Measurements from ENCODE around the gene KYAT1.
"Not testable (repeated sequence)": the region's sequence is repeated elsewhere in the genome, so short reads cannot be mapped to it uniquely, and the experiment has no call there.

The KYAT1 gene

DNA sequence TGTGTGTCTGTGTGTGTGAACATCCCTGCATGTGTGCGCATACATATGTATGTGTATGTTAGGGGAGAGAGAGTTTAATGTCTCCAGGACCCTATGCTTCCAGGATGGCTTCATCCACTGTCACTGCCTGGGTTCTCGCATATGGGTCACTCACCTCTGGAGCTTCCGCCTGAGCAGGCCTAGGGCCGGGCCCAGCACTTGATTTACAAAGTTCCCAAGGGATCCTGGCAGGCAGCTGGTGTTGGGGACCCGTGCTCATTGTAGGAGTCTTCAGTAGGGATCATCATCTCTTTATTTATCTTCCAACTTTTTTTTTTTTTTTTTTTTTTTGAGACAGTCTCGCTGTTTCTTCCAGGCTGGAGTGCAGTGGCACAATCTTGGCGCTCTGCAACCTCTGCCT, 81.7 kb downstream of the KYAT1 start:
- TF ChIP-seq, protein P1, sequence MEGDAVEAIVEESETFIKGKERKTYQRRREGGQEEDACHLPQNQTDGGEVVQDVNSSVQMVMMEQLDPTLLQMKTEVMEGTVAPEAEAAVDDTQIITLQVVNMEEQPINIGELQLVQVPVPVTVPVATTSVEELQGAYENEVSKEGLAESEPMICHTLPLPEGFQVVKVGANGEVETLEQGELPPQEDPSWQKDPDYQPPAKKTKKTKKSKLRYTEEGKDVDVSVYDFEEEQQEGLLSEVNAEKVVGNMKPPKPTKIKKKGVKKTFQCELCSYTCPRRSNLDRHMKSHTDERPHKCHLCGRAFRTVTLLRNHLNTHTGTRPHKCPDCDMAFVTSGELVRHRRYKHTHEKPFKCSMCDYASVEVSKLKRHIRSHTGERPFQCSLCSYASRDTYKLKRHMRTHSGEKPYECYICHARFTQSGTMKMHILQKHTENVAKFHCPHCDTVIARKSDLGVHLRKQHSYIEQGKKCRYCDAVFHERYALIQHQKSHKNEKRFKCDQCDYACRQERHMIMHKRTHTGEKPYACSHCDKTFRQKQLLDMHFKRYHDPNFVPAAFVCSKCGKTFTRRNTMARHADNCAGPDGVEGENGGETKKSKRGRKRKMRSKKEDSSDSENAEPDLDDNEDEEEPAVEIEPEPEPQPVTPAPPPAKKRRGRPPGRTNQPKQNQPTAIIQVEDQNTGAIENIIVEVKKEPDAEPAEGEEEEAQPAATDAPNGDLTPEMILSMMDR (IDR thresholded peaks at IDR 0.05; ENCODE audit: control extremely low read depth, extremely low read depth, low read depth, missing control alignments), result no peak
- ChIA-PET CTCF (interaction anchor here (0.7 to 1.1 kb wide), 2 partner anchors 10 to 19 kb away, joined by 3 to 4 read pairs; partner anchors contain the start of gene ENDOG), POLR2A (interaction anchor here (0.7 kb wide), 1 partner anchor 18 kb away, joined by 7 read pairs; the partner anchor contains the start of gene ENDOG)
- DNase-seq (ENCODE audit: extremely low spot score), result no peak

GRCh38 chr9:128798896-128799295, 82.9 kb downstream of the KYAT1 start:
- TF ChIP-seq, protein P1 (IDR thresholded peaks at IDR 0.05; ENCODE audit: control extremely low read depth, extremely low read depth, low read depth, missing control alignments), result no peak

GRCh38 chr9:128794961-128795360, 86.8 kb downstream of the KYAT1 start:
- POLR2A ChIA-PET; DNase-seq (ENCODE audit: extremely low spot score): not testable (repeated sequence)
- CTCF ChIA-PET, result interaction anchor here (1.3 kb wide), 1 partner anchor 23 kb away, joined by 5 read pairs; the partner anchor contains the start of gene ENDOG

More at GRCh38 chr9:128798896-128799295, 82.9 kb downstream of the KYAT1 start:
- ChIA-PET POLR2A (no interaction called here), CTCF (no interaction called here)
- DNase-seq (ENCODE audit: extremely low spot score), result no peak

GRCh38 chr9:128792978-128793686, 88.6 kb downstream of the KYAT1 start:
- no peak for DNase-seq (ENCODE audit: extremely low spot score)
- ChIA-PET POLR2A (no interaction called here), CTCF (interaction anchor here (1.3 to 2.4 kb wide), 4 partner anchors 9 to 135 kb away, joined by 4 to 8 read pairs (median 6); partner anchors contain the start of genes ENDOG and ZER1)
- TF ChIP-seq, protein P1 (IDR thresholded peaks at IDR 0.05; ENCODE audit: control extremely low read depth, extremely low read depth, low read depth, missing control alignments), result no peak

- no peak for DNase-seq (ENCODE audit: extremely low spot score)
- CTCF ChIA-PET, result interaction anchor here (1.1 to 2.4 kb wide), 4 partner anchors 10 to 137 kb away, joined by 3 to 8 read pairs (median 6); partner anchors contain the start of genes ENDOG and ZER1
- POLR2A ChIA-PET, result no interaction called here
- TF ChIP-seq, protein P1 (IDR thresholded peaks at IDR 0.05; ENCODE audit: control extremely low read depth, extremely low read depth, low read depth, missing control alignments), result no peak
Measured at GRCh38 chr9:128792134-128792533, 89.6 kb downstream of the KYAT1 start.

GRCh38 chr9:128790536-128790935, 91.2 kb downstream of the KYAT1 start:
- TF ChIP-seq, protein P1 (IDR thresholded peaks at IDR 0.05; ENCODE audit: control extremely low read depth, extremely low read depth, low read depth, missing control alignments), result no peak
- CTCF ChIA-PET, result interaction anchor here (0.8 kb wide), 1 partner anchor 28 kb away, joined by 3 read pairs; the partner anchor contains the start of gene ENDOG
- DNase-seq (ENCODE audit: extremely low spot score), result no peak
- POLR2A ChIA-PET, result no interaction called here

- POLR2A ChIA-PET, result interaction anchor here (0.6 to 0.8 kb wide), 3 partner anchors 22 to 417 kb away, joined by 3 to 5 read pairs (median 3); partner anchors contain the start of genes SPTAN1 and URM1
- TF ChIP-seq, protein P1 (IDR thresholded peaks at IDR 0.05; ENCODE audit: control extremely low read depth, extremely low read depth, low read depth, missing control alignments), result no peak
- DNase-seq (ENCODE audit: extremely low spot score), result no peak
- CTCF ChIA-PET, result interaction anchor here (1.0 to 2.6 kb wide), 9 partner anchors 26 to 317 kb away, joined by 3 to 16 read pairs (median 3); partner anchors contain the start of gene ENDOG
Measured at GRCh38 chr9:128788445-128788844, 93.3 kb downstream of the KYAT1 start.
